Measurements from ENCODE around the gene TEDDM1.

Gene TEDDM1

DNA sequence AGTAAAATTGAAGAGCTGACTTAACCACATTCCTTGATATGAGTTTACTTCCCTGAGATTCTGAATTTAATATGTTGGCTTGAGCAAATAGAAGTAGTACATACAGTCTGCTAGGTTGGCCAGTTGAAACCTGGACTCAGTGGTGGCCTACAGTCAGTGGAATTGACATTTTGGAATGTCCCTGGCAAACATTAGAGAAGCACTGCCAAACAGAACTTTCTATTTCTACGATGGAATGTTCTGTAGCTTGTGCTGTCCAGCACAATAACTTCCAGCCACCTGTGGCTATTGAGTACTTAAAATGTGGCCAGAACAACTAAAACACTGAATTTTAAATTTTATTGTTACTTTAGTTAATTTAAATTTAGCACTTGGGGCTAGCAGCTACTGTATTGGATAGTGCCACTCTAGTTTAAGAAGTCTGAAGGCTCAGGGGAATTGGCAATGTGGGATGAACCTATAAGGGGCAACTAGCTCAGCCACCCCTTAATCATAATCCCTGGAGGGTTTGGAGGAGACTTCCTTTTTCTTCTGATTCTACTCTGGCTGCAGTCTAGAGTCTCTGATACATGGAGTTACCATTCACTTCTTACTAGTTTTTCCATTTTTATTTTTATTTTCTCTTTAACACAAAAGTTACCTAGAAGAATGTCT, 10.3 kb upstream of the TEDDM1 start (continued):
- TF ChIP-seq, protein P1, sequence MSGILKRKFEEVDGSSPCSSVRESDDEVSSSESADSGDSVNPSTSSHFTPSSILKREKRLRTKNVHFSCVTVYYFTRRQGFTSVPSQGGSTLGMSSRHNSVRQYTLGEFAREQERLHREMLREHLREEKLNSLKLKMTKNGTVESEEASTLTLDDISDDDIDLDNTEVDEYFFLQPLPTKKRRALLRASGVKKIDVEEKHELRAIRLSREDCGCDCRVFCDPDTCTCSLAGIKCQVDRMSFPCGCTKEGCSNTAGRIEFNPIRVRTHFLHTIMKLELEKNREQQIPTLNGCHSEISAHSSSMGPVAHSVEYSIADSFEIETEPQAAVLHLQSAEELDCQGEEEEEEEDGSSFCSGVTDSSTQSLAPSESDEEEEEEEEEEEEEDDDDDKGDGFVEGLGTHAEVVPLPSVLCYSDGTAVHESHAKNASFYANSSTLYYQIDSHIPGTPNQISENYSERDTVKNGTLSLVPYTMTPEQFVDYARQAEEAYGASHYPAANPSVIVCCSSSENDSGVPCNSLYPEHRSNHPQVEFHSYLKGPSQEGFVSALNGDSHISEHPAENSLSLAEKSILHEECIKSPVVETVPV (CRISPR knock-in tag; IDR thresholded peaks at IDR 0.05): no peak
- TF ChIP-seq ESRRG (CRISPR knock-in tag; IDR thresholded peaks at IDR 0.05) (no peak), ZFP30 (CRISPR knock-in tag; IDR thresholded peaks at IDR 0.05) (no peak), ARNTL (CRISPR knock-in tag; IDR thresholded peaks at IDR 0.05; ENCODE audit: borderline replicate concordance, low read depth) (no peak)
- TF ChIP-seq, protein P2, sequence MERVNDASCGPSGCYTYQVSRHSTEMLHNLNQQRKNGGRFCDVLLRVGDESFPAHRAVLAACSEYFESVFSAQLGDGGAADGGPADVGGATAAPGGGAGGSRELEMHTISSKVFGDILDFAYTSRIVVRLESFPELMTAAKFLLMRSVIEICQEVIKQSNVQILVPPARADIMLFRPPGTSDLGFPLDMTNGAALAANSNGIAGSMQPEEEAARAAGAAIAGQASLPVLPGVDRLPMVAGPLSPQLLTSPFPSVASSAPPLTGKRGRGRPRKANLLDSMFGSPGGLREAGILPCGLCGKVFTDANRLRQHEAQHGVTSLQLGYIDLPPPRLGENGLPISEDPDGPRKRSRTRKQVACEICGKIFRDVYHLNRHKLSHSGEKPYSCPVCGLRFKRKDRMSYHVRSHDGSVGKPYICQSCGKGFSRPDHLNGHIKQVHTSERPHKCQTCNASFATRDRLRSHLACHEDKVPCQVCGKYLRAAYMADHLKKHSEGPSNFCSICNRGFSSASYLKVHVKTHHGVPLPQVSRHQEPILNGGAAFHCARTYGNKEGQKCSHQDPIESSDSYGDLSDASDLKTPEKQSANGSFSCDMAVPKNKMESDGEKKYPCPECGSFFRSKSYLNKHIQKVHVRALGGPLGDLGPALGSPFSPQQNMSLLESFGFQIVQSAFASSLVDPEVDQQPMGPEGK (CRISPR knock-in tag; IDR thresholded peaks at IDR 0.05; ENCODE audit: borderline replicate concordance): no peak

DNA sequence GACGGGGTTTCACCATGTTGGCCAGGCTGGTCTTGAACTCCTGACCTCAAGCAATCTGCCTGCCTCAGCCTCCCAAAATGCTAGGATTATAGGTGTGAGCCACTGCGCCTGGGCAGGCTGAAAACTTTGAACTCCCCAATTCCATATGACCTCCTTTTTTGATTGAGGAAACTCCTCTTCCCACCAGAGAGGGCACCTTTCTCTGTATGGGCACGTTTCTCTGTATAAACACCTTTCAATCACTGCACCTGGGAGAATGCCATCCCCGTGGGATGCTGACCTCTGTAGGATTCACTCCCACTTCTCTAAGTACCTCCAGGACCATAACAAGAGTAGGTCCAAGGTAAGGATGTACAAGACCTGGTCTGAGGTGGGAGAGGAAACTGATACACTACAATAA, 9.7 kb upstream of the TEDDM1 start:
- ATAC-seq: no peak
- TF ChIP-seq, protein P3, sequence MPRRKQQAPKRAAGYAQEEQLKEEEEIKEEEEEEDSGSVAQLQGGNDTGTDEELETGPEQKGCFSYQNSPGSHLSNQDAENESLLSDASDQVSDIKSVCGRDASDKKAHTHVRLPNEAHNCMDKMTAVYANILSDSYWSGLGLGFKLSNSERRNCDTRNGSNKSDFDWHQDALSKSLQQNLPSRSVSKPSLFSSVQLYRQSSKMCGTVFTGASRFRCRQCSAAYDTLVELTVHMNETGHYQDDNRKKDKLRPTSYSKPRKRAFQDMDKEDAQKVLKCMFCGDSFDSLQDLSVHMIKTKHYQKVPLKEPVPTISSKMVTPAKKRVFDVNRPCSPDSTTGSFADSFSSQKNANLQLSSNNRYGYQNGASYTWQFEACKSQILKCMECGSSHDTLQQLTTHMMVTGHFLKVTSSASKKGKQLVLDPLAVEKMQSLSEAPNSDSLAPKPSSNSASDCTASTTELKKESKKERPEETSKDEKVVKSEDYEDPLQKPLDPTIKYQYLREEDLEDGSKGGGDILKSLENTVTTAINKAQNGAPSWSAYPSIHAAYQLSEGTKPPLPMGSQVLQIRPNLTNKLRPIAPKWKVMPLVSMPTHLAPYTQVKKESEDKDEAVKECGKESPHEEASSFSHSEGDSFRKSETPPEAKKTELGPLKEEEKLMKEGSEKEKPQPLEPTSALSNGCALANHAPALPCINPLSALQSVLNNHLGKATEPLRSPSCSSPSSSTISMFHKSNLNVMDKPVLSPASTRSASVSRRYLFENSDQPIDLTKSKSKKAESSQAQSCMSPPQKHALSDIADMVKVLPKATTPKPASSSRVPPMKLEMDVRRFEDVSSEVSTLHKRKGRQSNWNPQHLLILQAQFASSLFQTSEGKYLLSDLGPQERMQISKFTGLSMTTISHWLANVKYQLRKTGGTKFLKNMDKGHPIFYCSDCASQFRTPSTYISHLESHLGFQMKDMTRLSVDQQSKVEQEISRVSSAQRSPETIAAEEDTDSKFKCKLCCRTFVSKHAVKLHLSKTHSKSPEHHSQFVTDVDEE (CRISPR knock-in tag; IDR thresholded peaks at IDR 0.05): no peak
- no peak for TF ChIP-seq ESRRG (CRISPR knock-in tag; IDR thresholded peaks at IDR 0.05)
- no peak for TF ChIP-seq ZC3H10 (CRISPR knock-in tag; IDR thresholded peaks at IDR 0.05)
- no peak for TF ChIP-seq ZFP3 (CRISPR knock-in tag; IDR thresholded peaks at IDR 0.05)
- TF ChIP-seq TOX (CRISPR knock-in tag; IDR thresholded peaks at IDR 0.05; ENCODE audit: borderline replicate concordance): no peak
- no peak for TF ChIP-seq BACH2 (CRISPR knock-in tag; IDR thresholded peaks at IDR 0.05; ENCODE audit: borderline replicate concordance)
- no peak for TF ChIP-seq RARB (CRISPR knock-in tag; IDR thresholded peaks at IDR 0.05)
- TF ChIP-seq ZNF565 (CRISPR knock-in tag; conservative IDR thresholded peaks at IDR 0.05; ENCODE audit: low read depth): no peak
- no peak for TF ChIP-seq PPARA (CRISPR knock-in tag; IDR thresholded peaks at IDR 0.05; ENCODE audit: borderline replicate concordance)
- TF ChIP-seq, protein P2 (CRISPR knock-in tag; IDR thresholded peaks at IDR 0.05; ENCODE audit: borderline replicate concordance): no peak
- TF ChIP-seq ZNF8 (CRISPR knock-in tag; IDR thresholded peaks at IDR 0.05): no peak

DNA sequence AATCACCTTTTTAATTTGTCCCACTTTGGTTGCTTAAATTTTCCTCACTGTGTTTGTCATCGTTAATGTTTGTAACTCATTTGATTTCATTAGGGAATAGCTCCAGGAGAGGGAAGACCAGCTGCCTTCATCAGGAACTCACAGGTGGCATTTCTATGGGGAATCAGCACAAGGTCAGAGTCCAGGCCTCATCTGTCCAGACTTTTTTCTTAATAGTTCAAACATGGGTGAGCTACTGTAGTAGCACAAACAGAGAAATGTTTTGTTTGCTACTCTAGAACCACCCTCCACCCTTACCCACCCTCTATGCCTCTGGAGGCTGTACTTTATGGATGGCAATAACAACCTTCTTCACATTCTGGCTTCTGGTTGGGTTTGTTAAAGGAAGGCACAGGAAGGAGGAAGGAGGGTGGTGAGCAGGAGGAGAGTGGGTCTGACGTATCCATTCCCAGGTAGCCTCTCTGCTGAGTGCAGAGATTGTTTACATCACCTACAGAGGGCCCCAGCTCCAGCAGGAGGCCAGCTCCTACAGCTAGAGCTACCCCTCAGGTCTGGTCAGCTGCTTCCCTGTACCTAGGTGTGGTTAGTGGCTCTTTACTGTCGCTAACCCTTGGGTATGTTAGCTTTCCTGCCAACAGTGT, 8.1 kb upstream of the TEDDM1 start:
- TF ChIP-seq BACH2 (CRISPR knock-in tag; IDR thresholded peaks at IDR 0.05; ENCODE audit: borderline replicate concordance): no peak
- no peak for TF ChIP-seq ARNTL (CRISPR knock-in tag; IDR thresholded peaks at IDR 0.05; ENCODE audit: borderline replicate concordance, low read depth)
- TF ChIP-seq, protein P3 (CRISPR knock-in tag; IDR thresholded peaks at IDR 0.05): no peak
- TF ChIP-seq ISL1 (CRISPR knock-in tag; IDR thresholded peaks at IDR 0.05): no peak
- TF ChIP-seq TOX (CRISPR knock-in tag; IDR thresholded peaks at IDR 0.05; ENCODE audit: borderline replicate concordance): no peak
- TF ChIP-seq OSR1 (CRISPR knock-in tag; IDR thresholded peaks at IDR 0.05): no peak
- TF ChIP-seq ZFP3 (CRISPR knock-in tag; IDR thresholded peaks at IDR 0.05): no peak
- TF ChIP-seq ZFP30 (CRISPR knock-in tag; IDR thresholded peaks at IDR 0.05): no peak
- TF ChIP-seq PPARA (CRISPR knock-in tag; IDR thresholded peaks at IDR 0.05; ENCODE audit: borderline replicate concordance): no peak
- TF ChIP-seq, protein P4, sequence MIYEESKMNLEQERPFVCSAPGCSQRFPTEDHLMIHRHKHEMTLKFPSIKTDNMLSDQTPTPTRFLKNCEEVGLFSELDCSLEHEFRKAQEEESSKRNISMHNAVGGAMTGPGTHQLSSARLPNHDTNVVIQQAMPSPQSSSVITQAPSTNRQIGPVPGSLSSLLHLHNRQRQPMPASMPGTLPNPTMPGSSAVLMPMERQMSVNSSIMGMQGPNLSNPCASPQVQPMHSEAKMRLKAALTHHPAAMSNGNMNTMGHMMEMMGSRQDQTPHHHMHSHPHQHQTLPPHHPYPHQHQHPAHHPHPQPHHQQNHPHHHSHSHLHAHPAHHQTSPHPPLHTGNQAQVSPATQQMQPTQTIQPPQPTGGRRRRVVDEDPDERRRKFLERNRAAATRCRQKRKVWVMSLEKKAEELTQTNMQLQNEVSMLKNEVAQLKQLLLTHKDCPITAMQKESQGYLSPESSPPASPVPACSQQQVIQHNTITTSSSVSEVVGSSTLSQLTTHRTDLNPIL (CRISPR knock-in tag; IDR thresholded peaks at IDR 0.05; ENCODE audit: low read depth): no peak
- TF ChIP-seq RARB (CRISPR knock-in tag; IDR thresholded peaks at IDR 0.05): no peak
- no peak for TF ChIP-seq GLIS3 (CRISPR knock-in tag; IDR thresholded peaks at IDR 0.05)
- ATAC-seq: no peak
